HepG2 (cell line): ENCODE data around the gene RNF175. TPM values are rescaled to one million over a fixed set of nuclear protein-coding genes. Genes with fewer than 3 reads are reported as not detected.

Experiments
- ATAC-seq: fragments of 200-7000 bp; cut with Tn5 transposase; 3 replicates; pipeline ENCODE4 v1.9.1; 2020; ENCODE audit warnings: mild to moderate bottlenecking, moderate library complexity
- BruUV-seq: library from RNA; stranded (reverse); fragments of 400-500 nt; replicated peaks from 2 replicates; lab custom pipeline; 2021; lab: Mats Ljungman, UMichigan
- CTCF ChIA-PET: fragments of 300-600 bp; formaldehyde crosslinking; extraction: SDS; loops from one replicate; lab custom pipeline; 2021; ENCODE audit warnings: low total read pairs, inconsistent platforms, low intra/inter-chr PET ratio; lab: Yijun Ruan, JAX
- POLR2A ChIA-PET: fragments of 350-600 bp; sonication (Branson Sonifier 250); formaldehyde crosslinking; loops from one replicate; lab custom pipeline; 2020; ENCODE audit warnings: antibody characterized with exemption, inconsistent platforms; lab: Yijun Ruan, JAX
- DNase-seq: peaks from one replicate; pipeline ENCODE4 v3.0.0-alpha.2; 2015; ENCODE audit warnings: low spot score
- FAIRE-seq: peaks from 3 replicates; lab custom pipeline; 2011; peaks lifted over from hg19 to GRCh38; lab: Jason Lieb, UNC
- H2AFZ ChIP-seq: one replicate; pipeline ENCODE4 v1.6.1; 2011; ENCODE audit warnings: low read length, inconsistent platforms
- H3K27ac ChIP-seq: fragments of 300-600 bp; 3 replicates; pipeline ENCODE4 v1.8.0; 2011; ENCODE audit warnings: mixed run types, mild to moderate bottlenecking, mixed read lengths, low read length, inconsistent platforms; ENCODE audit not compliant: insufficient read depth; ENCODE audit errors: extremely low read length
- H3K27me3 ChIP-seq, 2 experiments: fragments of 200-600 bp in 1 of 2; 2 replicates in 1 of 2; 3 replicates in 1 of 2; pipeline versions ENCODE4 v1.6.0 to v1.8.0; 2011; ENCODE audit warnings: low read length in 2 of 2, mild to moderate bottlenecking in 2 of 2, moderate library complexity in 2 of 2, inconsistent platforms in 1 of 2; ENCODE audit not compliant: insufficient read depth in 2 of 2, control insufficient read depth in 1 of 2
- H3K36me3 ChIP-seq, 2 experiments: fragments of 200-600 bp in 1 of 2; replicated peaks in 1 of 2; 2 replicates in 1 of 2; 3 replicates in 1 of 2; pipeline versions ENCODE4 v1.5.1 to v1.8.0; 2011; ENCODE audit warnings: low read length in 2 of 2, inconsistent platforms in 1 of 2; ENCODE audit not compliant: insufficient read depth in 2 of 2, control insufficient read depth in 1 of 2
- H3K4me1 ChIP-seq: 2 replicates; pipeline ENCODE4 v1.5.1; 2012; ENCODE audit warnings: low read length, inconsistent platforms; ENCODE audit not compliant: insufficient read depth
- H3K4me2 ChIP-seq: 2 replicates; pipeline ENCODE4 v1.6.0; 2011; ENCODE audit warnings: low read depth, low read length, inconsistent platforms
- H3K4me3 ChIP-seq, 3 experiments: fragments of 200-600 bp in 1 of 3; sonication (generic), shearing (Covaris generic) in 1 of 3; replicated peaks in 1 of 3; 2 replicates each; pipeline ENCODE4 v1.5.1; 2011 to 2016; ENCODE audit warnings: low read length in 3 of 3, inconsistent platforms in 2 of 3, low read depth in 2 of 3, mild to moderate bottlenecking in 2 of 3, control low read depth in 1 of 3, mixed read lengths in 1 of 3; ENCODE audit not compliant: insufficient read depth in 1 of 3
- H3K79me2 ChIP-seq: one replicate; pipeline ENCODE4 v1.6.1; 2011; ENCODE audit warnings: low read length, inconsistent platforms; ENCODE audit not compliant: insufficient read depth
- H3K9ac ChIP-seq: 2 replicates; pipeline ENCODE4 v1.6.0; 2011; ENCODE audit warnings: mild to moderate bottlenecking, low read depth, low read length, inconsistent platforms; ENCODE audit not compliant: insufficient read depth
- H3K9me3 ChIP-seq: 2 replicates; pipeline ENCODE4 v1.5.1; 2012; ENCODE audit warnings: mild to moderate bottlenecking, low read length
- H4K20me1 ChIP-seq: 2 replicates; pipeline ENCODE4 v1.6.0; 2011; ENCODE audit warnings: inconsistent platforms, mild to moderate bottlenecking, low read length, moderate library complexity; ENCODE audit not compliant: insufficient read depth
- CHD4 ChIP-seq: fragments of 200-600 bp; sonication (generic); IDR thresholded peaks from 2 replicates; pipeline ENCODE4 v1.7.0; 2017; ENCODE audit warnings: mild to moderate bottlenecking, low read length, borderline replicate concordance
- KDM3A ChIP-seq: IDR thresholded peaks from 2 replicates; pipeline ENCODE4 v1.6.1; 2018; ENCODE audit warnings: low read depth, missing compliant biosample characterization
- NBN ChIP-seq: fragments of 450-650 bp; conservative IDR thresholded peaks from 2 replicates; pipeline ENCODE4 v1.6.1; 2017
- NFATC3 ChIP-seq: sonication (generic); formaldehyde crosslinking; IDR thresholded peaks from 2 replicates; pipeline ENCODE4 v1.5.1; 2020; ENCODE audit warnings: mild to moderate bottlenecking, missing genetic modification reagents
- NFE2 ChIP-seq: sonication (generic); formaldehyde crosslinking; IDR thresholded peaks from 2 replicates; pipeline ENCODE4 v1.4.0; 2020; ENCODE audit warnings: missing genetic modification reagents
- PLRG1 ChIP-seq: fragments of 450-650 bp; conservative IDR thresholded peaks from 2 replicates; pipeline ENCODE4 v1.6.1; 2016
- SALL2 ChIP-seq: sonication (generic); formaldehyde crosslinking; IDR thresholded peaks from 2 replicates; pipeline ENCODE4 v1.8.1; 2023; ENCODE audit warnings: mild to moderate bottlenecking, missing genetic modification reagents, inconsistent platforms
- THYN1 ChIP-seq: sonication (generic); formaldehyde crosslinking; IDR thresholded peaks from 2 replicates; pipeline ENCODE4 v1.8.1; 2023; ENCODE audit warnings: low read depth, mild to moderate bottlenecking, moderate library complexity, missing genetic modification reagents, borderline replicate concordance
- ZNF577 ChIP-seq: sonication (generic); formaldehyde crosslinking; IDR thresholded peaks from 2 replicates; pipeline ENCODE4 v1.4.0; 2020; ENCODE audit warnings: mild to moderate bottlenecking, low read depth, missing genetic modification reagents, borderline replicate concordance
- ZNF772 ChIP-seq: sonication (generic); formaldehyde crosslinking; IDR thresholded peaks from 2 replicates; pipeline ENCODE4 v1.5.0; 2020; ENCODE audit warnings: mild to moderate bottlenecking, missing genetic modification reagents
- ZNF776 ChIP-seq: sonication (generic); formaldehyde crosslinking; IDR thresholded peaks from 2 replicates; pipeline ENCODE4 v1.4.0; 2020; ENCODE audit warnings: mild to moderate bottlenecking, missing genetic modification reagents
- ZSCAN12 ChIP-seq: sonication (generic); formaldehyde crosslinking; IDR thresholded peaks from 2 replicates; pipeline ENCODE4 v1.9.0; 2021; ENCODE audit warnings: mild to moderate bottlenecking, missing genetic modification reagents
- WGBS: methylation state at CpG from one replicate; pipeline ENCODE4 v1.1.6; 2017; ENCODE audit warnings: low lambda C conversion rate; 5-methylcytosine and 5-hydroxymethylcytosine counted together
- in situ Hi-C: cut with HindIII; loops from 2 replicates; pipeline ENCODE4 v1.10.0; 2017; ENCODE audit warnings: low pct_unique_long_range_greater_than_20kb; ENCODE audit not compliant: extremely low pct_ligation_motif_present
- intact Hi-C: fragments of 100-400 bp; cut with micrococcal nuclease; formaldehyde crosslinking; loops from one replicate; pipeline ENCODE4 v1.10.0; 2022; ENCODE audit not compliant: unreplicated experiment
- polyA plus RNA-seq, 8 experiments: library from polyadenylated mRNA; depleted of rRNA in 3 of 8; stranded (reverse) in 7 of 8; unstranded in 1 of 8; fragments of >200 nt; fragmentation: Illumina TruSeq in 4 of 8; extraction: Trizol in 4 of 8; gene quantifications; 2 replicates each; pipeline versions ENCODE4 v1.2.1 to v1.2.3, GENCODE V29; 2011 to 2016; ENCODE audit warnings: low read depth in 4 of 8, missing spikeins in 1 of 8, mixed read lengths in 1 of 8; ENCODE audit not compliant: insufficient read depth in 1 of 8
- total RNA-seq, 5 experiments: library from RNA; depleted of rRNA; stranded (reverse); fragments of >200 nt; fragmentation: Illumina TruSeq; extraction: Trizol; gene quantifications; 2 replicates each; pipeline ENCODE4 v1.2.3, GENCODE V29; 2016; ENCODE audit warnings: low read depth in 1 of 5

The RNF175 gene
- total and polyA plus RNA-seq, 2 of the 13 experiments (the other 11 are each of a cell fraction or from before 2014, with no cell fraction given), result not detected

DNA sequence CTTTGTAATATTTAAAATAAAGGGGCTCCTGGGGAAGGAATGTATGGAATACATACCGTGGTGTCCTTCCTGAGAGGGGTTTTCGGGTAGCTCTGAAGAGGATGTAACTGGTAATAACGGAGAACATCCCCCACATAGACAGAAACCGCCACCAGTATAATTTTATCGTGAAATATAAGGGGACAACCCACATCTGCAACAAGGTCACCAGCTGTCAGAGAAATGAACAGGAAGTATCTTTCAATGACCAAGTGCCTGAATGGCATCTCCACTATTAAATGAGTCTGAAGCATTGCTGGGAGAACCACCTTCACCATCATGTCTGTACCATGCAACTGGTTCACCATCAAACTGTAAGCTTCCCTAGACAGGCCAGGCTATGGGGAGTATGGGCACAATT lies 31.7 kb downstream of the RNF175 start:
- POLR2A ChIA-PET, result no interaction called here
- no peak overlapping the region for H3K4me3 ChIP-seq
- DNase-seq (no peak), ATAC-seq (no peak)
- H3K27me3 ChIP-seq, result no peaks in the 10 kb centered on the region
- in situ Hi-C loops, result no loop called here
- no peak overlapping the region for H3K27ac ChIP-seq
- no TSS peak for BruUV-seq
- H3K9ac ChIP-seq, result no peak overlapping the region
- no peaks in the 10 kb centered on the region for H3K36me3 ChIP-seq
- H2AFZ ChIP-seq, result no peak overlapping the region
- H3K4me2 ChIP-seq, result no peak overlapping the region
- H3K9me3 ChIP-seq, result no peaks in the 10 kb centered on the region
- H3K79me2 ChIP-seq, result no peaks in the 10 kb centered on the region
- no peaks in the 10 kb centered on the region for H4K20me1 ChIP-seq
- CTCF ChIA-PET, result no interaction called here
- H3K4me1 ChIP-seq, result no peaks in the 10 kb centered on the region
- no peak for TF ChIP-seq ZSCAN12
- no peak for TF ChIP-seq ZNF772 (CRISPR knock-in tag)
- TF ChIP-seq NFATC3 (CRISPR knock-in tag), result no peak
- TF ChIP-seq, all 625 proteins: peak for 0
- FAIRE-seq, result no peak
- intact Hi-C loops, result no loop called here
- WGBS, result 1% methylated on average over 5 of the region's 5 CpGs

GRCh38 chr4:153725831-153726154 lies 34.0 kb downstream of the RNF175 start:
- FAIRE-seq (no peak), DNase-seq (no peak), ATAC-seq (no peak)
- H3K4me2 ChIP-seq, result no peak overlapping the region
- WGBS, result 38% methylated on average over 1 of the region's 1 CpG
- intact Hi-C loops, result no loop called here
- POLR2A ChIA-PET, result no interaction called here
- no peaks in the 10 kb centered on the region for H3K4me1 ChIP-seq
- CTCF ChIA-PET, result no interaction called here
- H3K4me3 ChIP-seq, result no peak overlapping the region
- no peak overlapping the region for H3K9ac ChIP-seq
- H3K36me3 ChIP-seq, result no peaks in the 10 kb centered on the region
- no peaks in the 10 kb centered on the region for H3K79me2 ChIP-seq
- H2AFZ ChIP-seq, result no peak overlapping the region
- no peaks in the 10 kb centered on the region for H4K20me1 ChIP-seq
- no peaks in the 10 kb centered on the region for H3K9me3 ChIP-seq
- no TSS peak for BruUV-seq
- in situ Hi-C loops, result no loop called here
- no peaks in the 10 kb centered on the region for H3K27me3 ChIP-seq
- TF ChIP-seq SALL2 (CRISPR knock-in tag) (no peak), KDM3A (CRISPR knock-in tag) (no peak), NFE2 (CRISPR knock-in tag) (no peak), ZNF776 (CRISPR knock-in tag) (no peak), PLRG1 (no peak), ZNF577 (CRISPR knock-in tag) (no peak), CHD4 (no peak), THYN1 (CRISPR knock-in tag) (no peak), NBN (no peak)
- no peak overlapping the region for H3K27ac ChIP-seq
